CD1c-positive myeloid dendritic cell (primary cell): ENCODE results near the gene ZNF567.

Source experiments
- DNase-seq: peaks from one replicate; pipeline ENCODE4 v3.0.0-alpha.2; 2016; ENCODE audit errors: extremely low spot score

The ZNF567 gene

DNA sequence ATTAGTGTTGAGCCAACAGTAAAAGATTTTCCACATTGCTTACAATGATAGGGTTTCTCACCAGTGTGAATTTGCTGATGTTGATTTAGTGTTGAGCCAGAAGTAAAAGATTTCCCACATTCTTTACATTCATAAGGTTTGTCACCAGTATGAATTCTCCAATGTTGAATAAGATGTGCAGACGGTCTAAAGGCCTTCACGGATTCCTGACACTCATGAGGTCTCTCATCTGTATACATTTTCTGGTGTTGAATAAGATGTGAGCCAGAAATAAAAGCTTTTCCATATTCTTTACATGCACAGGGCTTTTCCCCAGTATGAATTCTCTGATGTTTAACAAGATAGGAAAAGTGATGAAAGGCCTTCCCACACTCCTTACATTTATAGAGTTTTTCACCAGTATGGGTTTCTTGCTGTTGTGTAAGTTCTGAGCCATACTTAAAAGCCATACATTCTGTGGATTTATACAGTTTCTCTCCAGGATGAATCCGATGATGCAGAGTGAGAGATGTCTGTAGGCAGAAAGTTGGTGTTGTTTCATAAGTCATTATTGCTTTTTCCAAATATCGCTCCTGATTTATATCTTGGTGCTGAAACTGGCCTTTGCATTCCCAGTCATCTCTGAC, 62.8 kb downstream of the ZNF567 start:
- no peak for DNase-seq
